Gastrocnemius medialis (tissue), 4 donors: Measurements from ENCODE around the gene PLCB1.

Source experiments
- POLR2A ChIP-seq, 2 donors: fragments of 450-650 bp; IDR thresholded peaks; one replicate each; pipeline ENCODE4 v1.6.1; 2017; ENCODE audit warnings: antibody characterized with exemption in 2 of 2, mild to moderate bottlenecking in 2 of 2, moderate library complexity in 2 of 2
- TF ChIP-seq, protein P1 (sequence below), 5 experiments: fragments of 450-650 bp in 3 of 5; fragments of 200-600 bp in 2 of 5; sonication (generic) in 2 of 5; IDR thresholded peaks in 4 of 5; conservative IDR thresholded peaks in 1 of 5; 1 replicate in 4 of 5; 2 replicates in 1 of 5; pipeline ENCODE4 v1.5.1; 2016 to 2019; ENCODE audit warnings: antibody characterized with exemption in 5 of 5, mild to moderate bottlenecking in 3 of 5, moderate library complexity in 3 of 5

DNA sequence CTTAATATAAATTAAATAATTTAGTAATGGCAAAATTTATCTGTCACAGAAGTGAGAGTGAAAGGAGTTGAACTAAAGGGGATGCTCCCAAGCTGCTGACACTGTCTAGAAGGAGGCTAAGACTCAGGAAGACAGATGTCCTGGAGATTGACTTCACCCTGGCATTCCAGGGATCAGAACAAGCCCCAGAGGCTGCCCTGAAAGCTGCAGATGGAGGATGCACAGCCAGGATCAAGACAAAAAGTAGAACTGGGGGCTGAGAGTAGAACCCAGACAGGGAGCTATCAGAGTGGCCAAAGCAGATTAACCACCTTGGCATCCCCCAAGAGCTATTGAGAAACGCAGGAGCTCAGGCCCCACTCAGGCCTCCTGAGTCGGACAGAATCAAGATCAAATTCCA, 747.6 kb downstream of the PLCB1 start:
- TF ChIP-seq, protein P1, sequence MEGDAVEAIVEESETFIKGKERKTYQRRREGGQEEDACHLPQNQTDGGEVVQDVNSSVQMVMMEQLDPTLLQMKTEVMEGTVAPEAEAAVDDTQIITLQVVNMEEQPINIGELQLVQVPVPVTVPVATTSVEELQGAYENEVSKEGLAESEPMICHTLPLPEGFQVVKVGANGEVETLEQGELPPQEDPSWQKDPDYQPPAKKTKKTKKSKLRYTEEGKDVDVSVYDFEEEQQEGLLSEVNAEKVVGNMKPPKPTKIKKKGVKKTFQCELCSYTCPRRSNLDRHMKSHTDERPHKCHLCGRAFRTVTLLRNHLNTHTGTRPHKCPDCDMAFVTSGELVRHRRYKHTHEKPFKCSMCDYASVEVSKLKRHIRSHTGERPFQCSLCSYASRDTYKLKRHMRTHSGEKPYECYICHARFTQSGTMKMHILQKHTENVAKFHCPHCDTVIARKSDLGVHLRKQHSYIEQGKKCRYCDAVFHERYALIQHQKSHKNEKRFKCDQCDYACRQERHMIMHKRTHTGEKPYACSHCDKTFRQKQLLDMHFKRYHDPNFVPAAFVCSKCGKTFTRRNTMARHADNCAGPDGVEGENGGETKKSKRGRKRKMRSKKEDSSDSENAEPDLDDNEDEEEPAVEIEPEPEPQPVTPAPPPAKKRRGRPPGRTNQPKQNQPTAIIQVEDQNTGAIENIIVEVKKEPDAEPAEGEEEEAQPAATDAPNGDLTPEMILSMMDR (IDR thresholded peaks at IDR 0.05 in 4 of 5, conservative IDR thresholded peaks at IDR 0.05 in 1 of 5): no peak
- TF ChIP-seq POLR2A (IDR thresholded peaks at IDR 0.05): no peak
